ENCODE results near the gene CLRN3.

GRCh38 chr10:127850944-127851343, 41.8 kb downstream of the CLRN3 start:
- TF ChIP-seq CTCF (conservative IDR thresholded peaks at IDR 0.05) (no peak), ZFX (IDR thresholded peaks at IDR 0.05) (no peak)
